OCI-LY7 (cell line): ENCODE measurements around the gene SPRN. TPM values are rescaled to one million over a fixed set of nuclear protein-coding genes. Genes with fewer than 3 reads are reported as not detected.

Experiments used
- BruUV-seq: library from RNA; stranded (reverse); fragments of 400-500 nt; replicated peaks from 2 replicates; lab custom pipeline; 2021; lab: Mats Ljungman, UMichigan
- CTCF ChIA-PET: fragments of 300-600 bp; sonication (Branson Sonifier 250); formaldehyde crosslinking; loops from one replicate; lab custom pipeline; 2022; ENCODE audit warnings: antibody characterized with exemption; ENCODE audit not compliant: unreplicated experiment; lab: Charles Lee
- POLR2A ChIA-PET: fragments of 300-600 bp; sonication (Branson Sonifier 250); formaldehyde crosslinking; loops from one replicate; lab custom pipeline; 2022; ENCODE audit warnings: antibody characterized with exemption; lab: Charles Lee
- DNase-seq: peaks from one replicate; pipeline ENCODE4 v3.0.0-alpha.2; 2015; ENCODE audit warnings: low spot score
- H2AFZ ChIP-seq: fragments of 200-600 bp; sonication (generic), shearing (Covaris generic); 2 replicates; pipeline ENCODE4 v1.6.1; 2014; ENCODE audit warnings: mild to moderate bottlenecking, antibody characterized with exemption, low read length, moderate library complexity
- H3K27ac ChIP-seq: fragments of 200-600 bp; sonication (generic); 2 replicates; pipeline ENCODE4 v1.5.1; 2014; ENCODE audit warnings: mixed run types, low read depth, mild to moderate bottlenecking, moderate library complexity, low read length, inconsistent platforms; ENCODE audit not compliant: poor library complexity, severe bottlenecking
- H3K36me3 ChIP-seq: fragments of 200-600 bp; sonication (generic); 2 replicates; pipeline ENCODE4 v1.6.1; 2014; ENCODE audit warnings: mild to moderate bottlenecking, antibody characterized with exemption, low read length, moderate library complexity, mixed read lengths; ENCODE audit not compliant: insufficient read depth
- H3K4me1 ChIP-seq: fragments of 200-600 bp; sonication (generic); 2 replicates; pipeline ENCODE4 v1.5.1; 2014; ENCODE audit warnings: mild to moderate bottlenecking, low read length; ENCODE audit not compliant: insufficient read depth, poor library complexity, severe bottlenecking
- H3K4me2 ChIP-seq: fragments of 200-600 bp; sonication (generic); 2 replicates; pipeline ENCODE4 v1.6.1; 2014; ENCODE audit warnings: mild to moderate bottlenecking, low read length
- H3K4me3 ChIP-seq: fragments of 200-600 bp; sonication (generic); 2 replicates; pipeline ENCODE4 v1.5.1; 2014; ENCODE audit warnings: mild to moderate bottlenecking, low read depth, low read length; ENCODE audit not compliant: poor library complexity, severe bottlenecking
- H3K79me2 ChIP-seq: fragments of 200-600 bp; sonication (generic); 2 replicates; pipeline ENCODE4 v1.6.1; 2016; ENCODE audit warnings: low read depth, mild to moderate bottlenecking, low read length, moderate library complexity, mixed read lengths; ENCODE audit not compliant: insufficient read depth
- H3K9me2 ChIP-seq: fragments of 200-600 bp; sonication (generic); 2 replicates; pipeline ENCODE4 v1.6.1; 2016; ENCODE audit warnings: mild to moderate bottlenecking, low read length, mixed read lengths; ENCODE audit not compliant: insufficient read depth
- H3K9me3 ChIP-seq: fragments of 200-600 bp; sonication (generic); 2 replicates; pipeline ENCODE4 v1.6.1; 2014; ENCODE audit warnings: mild to moderate bottlenecking, mixed run types, low read length, mixed read lengths
- H4K20me1 ChIP-seq: fragments of 200-600 bp; sonication (generic); 2 replicates; pipeline ENCODE4 v1.6.1; 2014; ENCODE audit warnings: mild to moderate bottlenecking, antibody characterized with exemption, low read length, moderate library complexity, mixed read lengths; ENCODE audit not compliant: insufficient read depth
- CTCF ChIP-seq: fragments of 200-600 bp; sonication (generic); conservative IDR thresholded peaks from 2 replicates; pipeline ENCODE4 v1.5.1; 2014; ENCODE audit warnings: mild to moderate bottlenecking, antibody characterized with exemption, low read length, moderate library complexity, mixed read lengths
- EZH2phosphoT487 ChIP-seq: fragments of 200-600 bp; sonication (generic); IDR thresholded peaks from 2 replicates; pipeline ENCODE4 v1.6.1; 2018; ENCODE audit warnings: low read depth, borderline replicate concordance, mild to moderate bottlenecking, mixed run types, antibody characterized with exemption, low read length, moderate library complexity, mixed read lengths
- intact Hi-C: fragments of 100-400 bp; cut with micrococcal nuclease; formaldehyde crosslinking; loops from one replicate; pipeline ENCODE4 v1.10.0; 2022; ENCODE audit not compliant: unreplicated experiment
- total RNA-seq, 2 experiments: library from RNA; depleted of rRNA in 1 of 2; stranded (reverse); fragments of >200 nt in 1 of 2; shearing (Covaris generic) in 1 of 2; gene quantifications; 2 replicates each; pipeline ENCODE4 v1.2.3, GENCODE V29; 2014 to 2022

SPRN gene
- total RNA-seq, 2 experiments from 2014 or later = not detected

GRCh38 chr10:133422223-133422806 is 2.1 kb downstream of the SPRN start:
- H3K27ac ChIP-seq = no peak overlapping the region
- intact Hi-C loops = no loop called here
- ChIA-PET POLR2A (no interaction called here), CTCF (no interaction called here)
- H3K79me2 ChIP-seq = no peaks in the 10 kb centered on the region
- no TSS peak for BruUV-seq
- no peak for DNase-seq
- no peaks in the 10 kb centered on the region for H3K9me2 ChIP-seq
- no peaks in the 10 kb centered on the region for H3K4me1 ChIP-seq
- no peak overlapping the region for H2AFZ ChIP-seq
- no peaks in the 10 kb centered on the region for H4K20me1 ChIP-seq
- no peak overlapping the region for H3K4me3 ChIP-seq
- TF ChIP-seq EZH2phosphoT487 (no peak), CTCF (no peak)
- H3K9me3 ChIP-seq = no peaks in the 10 kb centered on the region
- H3K4me2 ChIP-seq = no peak overlapping the region
- H3K36me3 ChIP-seq = peaks cover 41% of the 10 kb centered on the region

- TF ChIP-seq EZH2phosphoT487 (no peak), CTCF (no peak)
- POLR2A ChIA-PET = interaction anchor here (0.6 kb wide), 1 partner anchor 163 kb away, joined by 5 read pairs; no protein-coding TSS in a partner anchor
These were observed 2.8 kb downstream of the SPRN start for GRCh38 chr10:133421336-133422222.

GRCh38 chr10:133420579-133420978 is 3.8 kb downstream of the SPRN start:
- POLR2A ChIA-PET = no interaction called here

More at GRCh38 chr10:133421336-133422222, 2.8 kb downstream of the SPRN start:
- H3K79me2 ChIP-seq = no peaks in the 10 kb centered on the region
- no peak overlapping the region for H3K27ac ChIP-seq
- intact Hi-C loops = no loop called here
- H3K36me3 ChIP-seq = peaks cover 41% of the 10 kb centered on the region
- no peaks in the 10 kb centered on the region for H3K9me2 ChIP-seq
- H4K20me1 ChIP-seq = no peaks in the 10 kb centered on the region
- no TSS peak for BruUV-seq
- no peaks in the 10 kb centered on the region for H3K4me1 ChIP-seq
- DNase-seq = no peak
- no peak overlapping the region for H2AFZ ChIP-seq
- CTCF ChIA-PET = no interaction called here
- no peaks in the 10 kb centered on the region for H3K9me3 ChIP-seq
- H3K4me3 ChIP-seq = no peak overlapping the region
- no peak overlapping the region for H3K4me2 ChIP-seq

More at GRCh38 chr10:133420579-133420978, 3.8 kb downstream of the SPRN start:
- BruUV-seq = no TSS peak
- TF ChIP-seq CTCF (no peak), EZH2phosphoT487 (no peak)
- no peak overlapping the region for H3K27ac ChIP-seq
- H3K4me2 ChIP-seq = no peak overlapping the region
- peaks cover 47% of the 10 kb centered on the region for H3K36me3 ChIP-seq
- H3K4me3 ChIP-seq = no peak overlapping the region
- no peak for DNase-seq
- H3K4me1 ChIP-seq = no peaks in the 10 kb centered on the region
- no peaks in the 10 kb centered on the region for H3K9me2 ChIP-seq
- H3K79me2 ChIP-seq = no peaks in the 10 kb centered on the region
- CTCF ChIA-PET = no interaction called here
- no peak overlapping the region for H2AFZ ChIP-seq
- intact Hi-C loops = no loop called here
- no peaks in the 10 kb centered on the region for H4K20me1 ChIP-seq
- no peaks in the 10 kb centered on the region for H3K9me3 ChIP-seq
